GM12878 (cell line): Measurements from ENCODE around the gene FAM185A. TPM values are rescaled to one million over a fixed set of nuclear protein-coding genes. Genes with fewer than 3 reads are reported as not detected.

Experiments used
- ATF7 ChIP-seq: fragments of 450-650 bp; IDR thresholded peaks from 2 replicates; pipeline ENCODE4 v1.6.1; 2016; ENCODE audit warnings: low read depth, mild to moderate bottlenecking
- BMI1 ChIP-seq: fragments of 450-650 bp; IDR thresholded peaks from 2 replicates; pipeline ENCODE4 v1.6.1; 2016; ENCODE audit warnings: mild to moderate bottlenecking, moderate library complexity, borderline replicate concordance
- CHD2 ChIP-seq: IDR thresholded peaks from 2 replicates; pipeline ENCODE4 v1.6.1; 2011; ENCODE audit warnings: low read depth, low read length, improper control_type of control experiment, borderline replicate concordance
- CREM ChIP-seq: IDR thresholded peaks from 2 replicates; pipeline ENCODE4 v1.6.1; 2014; ENCODE audit warnings: antibody characterized with exemption, low read depth
- GABPA ChIP-seq: IDR thresholded peaks from 2 replicates; pipeline ENCODE4 v1.6.1; 2014; ENCODE audit warnings: antibody characterized with exemption, low read depth, mild to moderate bottlenecking, inconsistent platforms
- HCFC1 ChIP-seq: fragments of 150-350 bp; IDR thresholded peaks from 2 replicates; pipeline ENCODE4 v1.6.1; 2014; ENCODE audit warnings: low read length
- IKZF1 ChIP-seq: fragments of 450-650 bp; conservative IDR thresholded peaks from 2 replicates; pipeline ENCODE4 v1.6.1; 2017; ENCODE audit warnings: antibody characterized with exemption, mild to moderate bottlenecking
- MEF2B ChIP-seq: fragments of 450-650 bp; IDR thresholded peaks from 2 replicates; pipeline ENCODE4 v1.6.1; 2018; ENCODE audit warnings: mild to moderate bottlenecking, moderate library complexity; ENCODE audit not compliant: partially characterized antibody, poor library complexity, severe bottlenecking
- NBN ChIP-seq: fragments of 450-650 bp; IDR thresholded peaks from 2 replicates; pipeline ENCODE4 v1.6.1; 2016
- NR2C1 ChIP-seq: fragments of 450-650 bp; IDR thresholded peaks from 2 replicates; pipeline ENCODE4 v1.6.1; 2017; ENCODE audit warnings: antibody characterized with exemption, mild to moderate bottlenecking, moderate library complexity
- NR2F1 ChIP-seq: fragments of 450-650 bp; conservative IDR thresholded peaks from 2 replicates; pipeline ENCODE4 v1.6.1; 2017; ENCODE audit warnings: mild to moderate bottlenecking
- NRF1 ChIP-seq: conservative IDR thresholded peaks from 2 replicates; pipeline ENCODE4 v1.6.1; 2011; ENCODE audit warnings: mild to moderate bottlenecking, low read depth, low read length, improper control_type of control experiment
- POLR2A ChIP-seq: IDR thresholded peaks from 2 replicates; pipeline ENCODE4 v1.6.1; 2011; ENCODE audit warnings: low read depth, mild to moderate bottlenecking, low read length
- RAD51 ChIP-seq: fragments of 450-650 bp; IDR thresholded peaks from 2 replicates; pipeline ENCODE4 v1.6.1; 2016; ENCODE audit warnings: moderate library complexity, mild to moderate bottlenecking, inconsistent platforms
- SIN3A ChIP-seq: IDR thresholded peaks from 2 replicates; pipeline ENCODE4 v1.6.1; 2012; ENCODE audit warnings: low read depth, low read length, improper control_type of control experiment
- SP1 ChIP-seq: IDR thresholded peaks from one replicate; pipeline ENCODE4 v1.6.1; 2011; ENCODE audit warnings: low read depth, low read length
- TARDBP ChIP-seq: IDR thresholded peaks from 2 replicates; pipeline ENCODE4 v1.6.1; 2016; ENCODE audit warnings: borderline replicate concordance
- YY1 ChIP-seq: IDR thresholded peaks from 2 replicates; pipeline ENCODE4 v1.6.1; 2011; ENCODE audit warnings: low read depth, mild to moderate bottlenecking, low read length
- ZNF207 ChIP-seq: fragments of 450-650 bp; IDR thresholded peaks from 2 replicates; pipeline ENCODE4 v1.6.1; 2014; ENCODE audit warnings: antibody characterized with exemption, mild to moderate bottlenecking, borderline replicate concordance
- polyA plus RNA-seq, 11 experiments: library from polyadenylated mRNA; depleted of rRNA in 4 of 11; unstranded in 6 of 11; stranded (reverse) in 5 of 11; fragments of >200 nt; fragmentation: Nextera tagmentation in 4 of 11; fragmentation: Illumina TruSeq in 1 of 11; extraction: Ambion mirVana in 4 of 11; extraction: Trizol in 1 of 11; gene quantifications; 1 replicate in 1 of 11; 2 replicates in 10 of 11; pipeline versions ENCODE4 v1.2.1 to v1.2.3, GENCODE V29; 2011 to 2016; ENCODE audit warnings: inconsistent platforms in 2 of 11, missing spikeins in 2 of 11, low read depth in 1 of 11
- total RNA-seq, 4 experiments: library from RNA; depleted of rRNA in 3 of 4; stranded (reverse); fragments of >200 nt in 3 of 4; fragmentation: Illumina TruSeq in 1 of 4; extraction: Trizol in 1 of 4; gene quantifications; 2 replicates each; pipeline versions ENCODE4 v1.2.1 to v1.2.3, GENCODE V29; 2013 to 2021
- TF ChIP-seq, protein P1 (sequence below): fragments of 450-650 bp; conservative IDR thresholded peaks from 2 replicates; pipeline ENCODE4 v1.6.1; 2017; ENCODE audit warnings: mild to moderate bottlenecking, moderate library complexity
- TF ChIP-seq, protein P2 (sequence below): fragments of 450-650 bp; IDR thresholded peaks from 2 replicates; pipeline ENCODE4 v1.6.1; 2014; ENCODE audit warnings: mild to moderate bottlenecking
- TF ChIP-seq, protein P3 (sequence below): IDR thresholded peaks from 2 replicates; pipeline ENCODE4 v1.6.1; 2012; ENCODE audit warnings: low read depth, low read length, improper control_type of control experiment
- TF ChIP-seq, protein P4 (sequence below): fragments of 450-650 bp; IDR thresholded peaks from 2 replicates; pipeline ENCODE4 v1.6.1; 2016; ENCODE audit warnings: mild to moderate bottlenecking, moderate library complexity, borderline replicate concordance

Gene FAM185A
- total and polyA plus RNA-seq, 10 of the 15 experiments (the other 5 are each of a cell fraction or from before 2014, with no cell fraction given): 1.9 to 12.8 (median 8.6) TPM

DNA sequence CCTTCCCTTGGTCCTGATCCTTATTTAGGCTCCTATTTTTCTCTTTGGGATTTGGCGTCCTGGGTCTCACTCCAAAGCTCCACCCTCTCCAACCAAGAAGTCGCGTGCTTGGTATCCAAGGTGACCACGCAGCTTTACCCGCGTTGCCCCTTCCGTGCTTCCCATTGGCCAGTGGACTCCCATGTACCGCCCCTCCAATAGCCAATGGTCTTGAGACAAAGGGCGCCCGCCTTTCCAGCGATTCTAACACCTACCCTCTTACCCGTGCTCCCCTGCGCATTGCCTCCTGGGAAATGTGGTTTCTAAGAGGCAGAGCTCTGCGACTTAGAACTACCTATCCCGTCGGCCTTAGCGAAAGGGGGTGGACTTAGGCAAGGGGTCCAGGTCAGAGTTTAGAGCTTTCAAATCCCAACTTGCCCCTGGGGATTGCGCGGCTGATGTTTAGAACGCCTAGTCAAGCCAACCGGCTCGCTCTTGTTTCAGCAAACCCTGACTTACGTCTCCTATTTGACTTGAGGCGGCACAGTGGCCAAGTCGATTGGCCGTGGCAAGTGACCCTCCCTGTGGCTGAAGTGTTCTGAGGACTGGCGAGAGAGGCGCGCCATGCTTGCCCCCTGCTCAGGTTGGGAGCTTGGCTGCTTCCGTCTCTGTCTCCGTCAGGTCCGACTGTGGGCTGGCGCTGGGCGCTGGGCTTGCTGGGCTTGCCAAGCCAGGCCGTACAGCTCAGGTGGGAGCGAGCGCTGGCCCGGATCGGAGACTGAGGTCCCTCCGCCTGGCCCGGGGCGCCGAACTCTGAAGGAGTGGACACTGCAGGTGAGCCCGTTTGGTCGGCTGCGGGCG is at the start of gene FAM185A (continued):
- TF ChIP-seq, protein P1, sequence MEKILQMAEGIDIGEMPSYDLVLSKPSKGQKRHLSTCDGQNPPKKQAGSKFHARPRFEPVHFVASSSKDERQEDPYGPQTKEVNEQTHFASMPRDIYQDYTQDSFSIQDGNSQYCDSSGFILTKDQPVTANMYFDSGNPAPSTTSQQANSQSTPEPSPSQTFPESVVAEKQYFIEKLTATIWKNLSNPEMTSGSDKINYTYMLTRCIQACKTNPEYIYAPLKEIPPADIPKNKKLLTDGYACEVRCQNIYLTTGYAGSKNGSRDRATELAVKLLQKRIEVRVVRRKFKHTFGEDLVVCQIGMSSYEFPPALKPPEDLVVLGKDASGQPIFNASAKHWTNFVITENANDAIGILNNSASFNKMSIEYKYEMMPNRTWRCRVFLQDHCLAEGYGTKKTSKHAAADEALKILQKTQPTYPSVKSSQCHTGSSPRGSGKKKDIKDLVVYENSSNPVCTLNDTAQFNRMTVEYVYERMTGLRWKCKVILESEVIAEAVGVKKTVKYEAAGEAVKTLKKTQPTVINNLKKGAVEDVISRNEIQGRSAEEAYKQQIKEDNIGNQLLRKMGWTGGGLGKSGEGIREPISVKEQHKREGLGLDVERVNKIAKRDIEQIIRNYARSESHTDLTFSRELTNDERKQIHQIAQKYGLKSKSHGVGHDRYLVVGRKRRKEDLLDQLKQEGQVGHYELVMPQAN: 0 out of 2 replicates have a peak, but pooled peaks have one; percentile 21
- TF ChIP-seq POLR2A: 0 out of 2 replicates have a peak, but pooled peaks have one; percentile 22
- TF ChIP-seq GABPA: peak; percentile 35; the same call in 1 of the 2 replicates
- TF ChIP-seq, protein P2, sequence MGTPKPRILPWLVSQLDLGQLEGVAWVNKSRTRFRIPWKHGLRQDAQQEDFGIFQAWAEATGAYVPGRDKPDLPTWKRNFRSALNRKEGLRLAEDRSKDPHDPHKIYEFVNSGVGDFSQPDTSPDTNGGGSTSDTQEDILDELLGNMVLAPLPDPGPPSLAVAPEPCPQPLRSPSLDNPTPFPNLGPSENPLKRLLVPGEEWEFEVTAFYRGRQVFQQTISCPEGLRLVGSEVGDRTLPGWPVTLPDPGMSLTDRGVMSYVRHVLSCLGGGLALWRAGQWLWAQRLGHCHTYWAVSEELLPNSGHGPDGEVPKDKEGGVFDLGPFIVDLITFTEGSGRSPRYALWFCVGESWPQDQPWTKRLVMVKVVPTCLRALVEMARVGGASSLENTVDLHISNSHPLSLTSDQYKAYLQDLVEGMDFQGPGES: 0 out of 2 replicates have a peak, but pooled peaks have one; percentile 41
- TF ChIP-seq, protein P3, sequence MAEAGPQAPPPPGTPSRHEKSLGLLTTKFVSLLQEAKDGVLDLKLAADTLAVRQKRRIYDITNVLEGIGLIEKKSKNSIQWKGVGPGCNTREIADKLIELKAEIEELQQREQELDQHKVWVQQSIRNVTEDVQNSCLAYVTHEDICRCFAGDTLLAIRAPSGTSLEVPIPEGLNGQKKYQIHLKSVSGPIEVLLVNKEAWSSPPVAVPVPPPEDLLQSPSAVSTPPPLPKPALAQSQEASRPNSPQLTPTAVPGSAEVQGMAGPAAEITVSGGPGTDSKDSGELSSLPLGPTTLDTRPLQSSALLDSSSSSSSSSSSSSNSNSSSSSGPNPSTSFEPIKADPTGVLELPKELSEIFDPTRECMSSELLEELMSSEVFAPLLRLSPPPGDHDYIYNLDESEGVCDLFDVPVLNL: peak; percentile 81
- TF ChIP-seq, protein P4, sequence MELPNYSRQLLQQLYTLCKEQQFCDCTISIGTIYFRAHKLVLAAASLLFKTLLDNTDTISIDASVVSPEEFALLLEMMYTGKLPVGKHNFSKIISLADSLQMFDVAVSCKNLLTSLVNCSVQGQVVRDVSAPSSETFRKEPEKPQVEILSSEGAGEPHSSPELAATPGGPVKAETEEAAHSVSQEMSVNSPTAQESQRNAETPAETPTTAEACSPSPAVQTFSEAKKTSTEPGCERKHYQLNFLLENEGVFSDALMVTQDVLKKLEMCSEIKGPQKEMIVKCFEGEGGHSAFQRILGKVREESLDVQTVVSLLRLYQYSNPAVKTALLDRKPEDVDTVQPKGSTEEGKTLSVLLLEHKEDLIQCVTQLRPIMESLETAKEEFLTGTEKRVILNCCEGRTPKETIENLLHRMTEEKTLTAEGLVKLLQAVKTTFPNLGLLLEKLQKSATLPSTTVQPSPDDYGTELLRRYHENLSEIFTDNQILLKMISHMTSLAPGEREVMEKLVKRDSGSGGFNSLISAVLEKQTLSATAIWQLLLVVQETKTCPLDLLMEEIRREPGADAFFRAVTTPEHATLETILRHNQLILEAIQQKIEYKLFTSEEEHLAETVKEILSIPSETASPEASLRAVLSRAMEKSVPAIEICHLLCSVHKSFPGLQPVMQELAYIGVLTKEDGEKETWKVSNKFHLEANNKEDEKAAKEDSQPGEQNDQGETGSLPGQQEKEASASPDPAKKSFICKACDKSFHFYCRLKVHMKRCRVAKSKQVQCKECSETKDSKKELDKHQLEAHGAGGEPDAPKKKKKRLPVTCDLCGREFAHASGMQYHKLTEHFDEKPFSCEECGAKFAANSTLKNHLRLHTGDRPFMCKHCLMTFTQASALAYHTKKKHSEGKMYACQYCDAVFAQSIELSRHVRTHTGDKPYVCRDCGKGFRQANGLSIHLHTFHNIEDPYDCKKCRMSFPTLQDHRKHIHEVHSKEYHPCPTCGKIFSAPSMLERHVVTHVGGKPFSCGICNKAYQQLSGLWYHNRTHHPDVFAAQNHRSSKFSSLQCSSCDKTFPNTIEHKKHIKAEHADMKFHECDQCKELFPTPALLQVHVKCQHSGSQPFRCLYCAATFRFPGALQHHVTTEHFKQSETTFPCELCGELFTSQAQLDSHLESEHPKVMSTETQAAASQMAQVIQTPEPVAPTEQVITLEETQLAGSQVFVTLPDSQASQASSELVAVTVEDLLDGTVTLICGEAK: peak; percentile 57; the same call in 1 of the 2 replicates
- 0 out of 2 replicates have a peak, but pooled peaks have one; percentile 35 for TF ChIP-seq NBN
- peak; percentile 50; the same call in 1 of the 2 replicates for TF ChIP-seq YY1
- peak; percentile 91 for TF ChIP-seq SP1
- TF ChIP-seq IKZF1: peak; percentile 71
- peak; percentile 77; the same call in 1 of the 2 replicates for TF ChIP-seq TARDBP
- peak; percentile 95 for TF ChIP-seq HCFC1
- peak; percentile 45; the same call in 1 of the 2 replicates for TF ChIP-seq ZNF207
- TF ChIP-seq NR2F1: peak; percentile 90
- peak; percentile 41; the same call in 1 of the 2 replicates for TF ChIP-seq ATF7
- TF ChIP-seq MEF2B: peak; percentile 87
- TF ChIP-seq NR2C1: peak; percentile 95
- TF ChIP-seq CHD2: peak; percentile 82; the same call in 1 of the 2 replicates
- TF ChIP-seq NRF1: peak; percentile 36; the same call in 1 of the 2 replicates
- peak; percentile 84; the same call in 1 of the 2 replicates for TF ChIP-seq CREM
- peak; percentile 90 for TF ChIP-seq BMI1
- TF ChIP-seq SIN3A: peak; percentile 79
- TF ChIP-seq RAD51: peak; percentile 22; the same call in 1 of the 2 replicates
